GM10266 (cell line): ENCODE data around the gene DIPK1B.

Experiments
- DNase-seq: peaks from one replicate; pipeline ENCODE4 v3.0.0; 2012; ENCODE audit errors: extremely low spot score
- CTCF ChIP-seq: IDR thresholded peaks from 2 replicates; pipeline ENCODE4 v1.5.1; 2012; ENCODE audit warnings: mild to moderate bottlenecking, low read depth; ENCODE audit not compliant: control insufficient read depth, insufficient read depth; ENCODE audit errors: missing control alignments

The DIPK1B gene

GRCh38 chr9:136712690-136713544 is 545 bp downstream of the DIPK1B start:
- no peak for TF ChIP-seq CTCF
- no peak for DNase-seq

DNA sequence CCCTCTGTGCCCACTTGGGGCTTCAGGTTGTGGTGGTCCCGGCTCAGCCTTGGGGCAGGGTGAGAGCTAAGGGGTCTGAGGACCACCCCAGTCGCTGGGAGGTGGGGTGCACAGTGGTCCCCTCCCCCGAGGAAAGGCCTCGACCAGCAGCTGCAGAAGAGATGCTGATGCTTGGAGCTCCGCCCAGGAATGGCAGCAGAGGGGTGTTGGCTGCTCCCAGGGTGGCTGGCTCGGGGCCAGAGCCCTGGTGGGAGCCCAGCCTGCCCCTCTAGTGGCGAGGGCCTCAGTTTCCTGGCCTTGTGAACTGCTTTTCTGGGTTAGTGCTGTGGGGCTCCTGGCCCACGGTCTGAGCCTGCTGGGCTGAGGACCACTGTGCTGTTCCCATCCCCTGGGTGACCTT is 1.2 kb downstream of the DIPK1B start:
- no peak for TF ChIP-seq CTCF
- no peak for DNase-seq

GRCh38 chr9:136714096-136714892 is 1.9 kb downstream of the DIPK1B start:
- TF ChIP-seq CTCF: no peak
- DNase-seq: no peak

DNA sequence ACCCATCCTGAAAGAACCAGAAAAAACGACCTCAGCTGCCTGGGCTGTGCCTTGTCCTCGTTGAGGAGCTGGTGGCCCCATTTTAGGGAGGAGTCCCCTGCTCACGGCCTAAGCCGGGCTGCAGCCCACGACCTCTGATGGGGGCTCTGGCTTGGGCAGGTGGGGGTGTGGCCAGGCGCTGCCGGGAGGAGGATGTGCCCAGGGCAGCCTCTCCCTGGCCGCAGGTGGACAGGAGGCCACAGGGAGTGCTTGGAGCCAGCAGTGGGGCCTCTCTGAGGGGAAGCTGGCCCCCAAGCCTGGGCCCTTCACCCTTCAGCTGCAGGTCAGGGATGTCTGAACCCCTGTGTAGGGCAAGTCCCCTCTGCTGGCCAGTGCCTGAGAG is 2.5 kb downstream of the DIPK1B start:
- TF ChIP-seq CTCF: no peak
- DNase-seq: no peak

DNA sequence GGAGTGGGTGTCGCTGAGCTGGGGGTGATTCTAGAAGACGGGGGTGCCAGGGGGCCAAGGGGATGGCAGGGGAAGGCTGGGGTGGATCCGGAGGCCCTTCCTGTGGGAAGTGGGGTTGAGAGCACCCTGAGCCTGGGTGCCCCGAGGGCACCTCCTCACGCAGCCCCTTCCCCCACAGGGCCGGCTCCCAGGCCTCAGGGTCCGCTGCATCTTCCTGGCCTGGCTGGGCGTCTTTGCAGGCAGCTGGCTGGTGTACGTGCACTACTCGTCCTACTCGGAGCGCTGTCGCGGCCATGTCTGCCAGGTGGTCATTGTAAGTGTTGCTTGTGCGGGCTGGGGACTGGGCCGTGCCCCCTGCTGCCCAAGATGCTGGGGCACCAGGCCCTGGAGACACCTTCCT is 5.0 kb downstream of the DIPK1B start:
- TF ChIP-seq CTCF: no peak
- DNase-seq: no peak

DNA sequence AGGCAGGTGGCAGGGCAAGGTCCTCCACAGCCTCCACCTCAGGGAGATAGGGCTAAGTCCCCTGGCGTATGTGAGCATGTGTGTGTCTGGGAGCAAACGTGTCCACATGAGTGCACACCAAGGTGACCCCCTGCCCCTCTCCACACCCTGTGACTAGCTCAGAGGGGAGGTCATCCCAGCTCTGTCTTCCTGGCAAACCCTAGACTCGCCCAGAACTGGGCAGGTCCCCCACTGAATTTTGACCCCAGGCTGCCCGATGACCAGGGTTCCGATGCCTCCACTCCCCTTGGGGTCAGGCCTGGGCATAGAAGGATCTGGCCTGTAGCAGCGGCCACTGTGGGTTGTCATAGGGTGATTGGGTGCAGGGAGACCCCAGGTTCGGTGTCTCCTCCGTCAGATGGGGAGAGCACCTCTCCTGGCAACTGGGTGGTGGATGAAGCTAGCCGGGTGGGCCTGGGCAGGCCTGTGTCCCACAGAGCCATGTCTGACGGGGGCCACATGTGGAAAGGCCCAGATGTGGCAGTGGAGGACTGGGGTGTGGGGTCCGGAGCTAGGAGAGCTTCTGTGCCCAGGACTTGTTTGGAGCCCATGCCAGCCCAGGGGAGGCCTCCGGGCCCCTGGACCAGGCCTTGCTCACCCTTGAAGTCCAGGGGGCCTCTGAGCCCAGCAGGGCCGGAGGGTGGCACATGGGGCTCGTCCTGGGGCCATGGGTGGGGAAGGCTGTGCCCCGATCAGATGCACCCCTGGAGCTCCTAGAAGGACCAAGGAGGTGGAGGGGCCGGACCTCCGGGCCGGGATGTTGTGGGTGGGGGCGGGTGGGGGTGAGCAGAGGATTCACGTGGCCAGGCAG is 6.2 kb downstream of the DIPK1B start:
- TF ChIP-seq CTCF: no peak
- no peak for DNase-seq
